Neural cell (in vitro differentiated cells): ENCODE results near the gene CHN1.

Experiments used
- CTCF ChIP-seq: fragments of 450-650 bp; IDR thresholded peaks from 2 replicates; pipeline ENCODE4 v1.5.1; 2014; ENCODE audit warnings: antibody characterized with exemption, mild to moderate bottlenecking, moderate library complexity; ENCODE audit not compliant: poor library complexity, severe bottlenecking
- EP300 ChIP-seq: fragments of 450-650 bp; conservative IDR thresholded peaks from 2 replicates; pipeline ENCODE4 v1.6.1; 2014; ENCODE audit warnings: antibody characterized with exemption, mild to moderate bottlenecking, moderate library complexity; ENCODE audit not compliant: poor library complexity, severe bottlenecking
- EZH2 ChIP-seq: fragments of 200-600, 300-800 bp; shearing (Covaris generic), sonication (generic); IDR thresholded peaks from 2 replicates; pipeline ENCODE4 v1.6.1; 2014; ENCODE audit warnings: antibody characterized with exemption, low read length, borderline replicate concordance, mild to moderate bottlenecking; ENCODE audit not compliant: insufficient read depth, poor library complexity, severe bottlenecking
- MXI1 ChIP-seq: fragments of 450-650 bp; conservative IDR thresholded peaks from 2 replicates; pipeline ENCODE4 v1.6.1; 2014; ENCODE audit warnings: antibody characterized with exemption, mild to moderate bottlenecking; ENCODE audit not compliant: poor library complexity, severe bottlenecking
- POLR2AphosphoS5 ChIP-seq: IDR thresholded peaks from 2 replicates; pipeline ENCODE4 v1.6.1; 2012
- RAD21 ChIP-seq: fragments of 450-650 bp; conservative IDR thresholded peaks from 2 replicates; pipeline ENCODE4 v1.6.1; 2014; ENCODE audit warnings: antibody characterized with exemption, mild to moderate bottlenecking, moderate library complexity
- SMC3 ChIP-seq: fragments of 450-650 bp; conservative IDR thresholded peaks from 2 replicates; pipeline ENCODE4 v1.6.1; 2014; ENCODE audit warnings: antibody characterized with exemption, mild to moderate bottlenecking, moderate library complexity; ENCODE audit not compliant: poor library complexity
- TAF1 ChIP-seq: IDR thresholded peaks from 2 replicates; pipeline ENCODE4 v1.6.1; 2012; ENCODE audit warnings: low read depth

- no peak for TF ChIP-seq CTCF
- no peak for TF ChIP-seq POLR2AphosphoS5
- TF ChIP-seq SMC3, result no peak
- TF ChIP-seq TAF1, result no peak
- no peak for TF ChIP-seq RAD21
- TF ChIP-seq MXI1, result no peak
- no peak for TF ChIP-seq EP300
- no peak for TF ChIP-seq EZH2
Observed at GRCh38 chr2:174792309-174793025, 212.7 kb downstream of the CHN1 start.
